ENCODE data around the gene MAP3K20.

The MAP3K20 gene

DNA sequence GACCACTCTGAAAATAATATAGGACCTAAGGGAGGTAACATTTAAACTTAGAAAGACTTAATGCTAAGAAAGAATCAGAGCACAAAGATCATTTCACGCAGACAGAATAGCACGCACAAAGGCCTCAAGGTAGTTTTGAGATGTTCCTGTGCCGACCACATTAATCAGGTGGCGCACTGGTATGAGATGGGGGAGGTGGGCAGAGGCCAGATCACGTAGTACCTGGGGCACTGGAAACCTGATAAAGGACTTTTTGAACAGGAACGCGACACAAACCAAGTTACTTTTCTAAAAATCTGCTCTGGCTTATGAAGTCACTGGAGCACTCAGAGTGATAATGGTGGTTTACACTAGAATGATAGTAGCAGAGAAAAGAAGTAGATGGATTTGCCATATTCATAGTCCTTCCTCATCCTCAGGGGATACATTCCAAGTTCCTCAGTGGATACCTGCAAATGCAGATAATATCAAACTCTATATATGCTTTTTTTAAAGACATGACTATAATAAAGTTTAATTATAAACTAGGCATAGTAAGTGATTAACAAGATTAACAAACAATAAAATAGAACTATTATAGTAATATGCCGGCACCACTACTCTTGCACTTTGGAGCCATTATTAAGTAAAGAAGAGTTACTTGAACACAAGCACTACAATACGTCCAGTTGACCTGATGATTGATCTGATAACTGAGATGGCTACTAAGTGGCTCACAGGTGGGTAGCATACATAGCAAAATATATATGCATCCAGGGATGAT lies 236.4 kb downstream of the MAP3K20 start:
- H3K36me3 ChIP-seq (replicated peaks), result no peaks in the 10 kb centered on the region
- DNase-seq, result no peak
- in situ Hi-C loops (cut with HindIII; ENCODE audit: low pct_ligation_motif_present, low sequenced_read_pairs), result no loop called here
- no peak overlapping the region for H3K4me3 ChIP-seq (ENCODE audit: low read depth, low read length)
- TF ChIP-seq, protein P1, sequence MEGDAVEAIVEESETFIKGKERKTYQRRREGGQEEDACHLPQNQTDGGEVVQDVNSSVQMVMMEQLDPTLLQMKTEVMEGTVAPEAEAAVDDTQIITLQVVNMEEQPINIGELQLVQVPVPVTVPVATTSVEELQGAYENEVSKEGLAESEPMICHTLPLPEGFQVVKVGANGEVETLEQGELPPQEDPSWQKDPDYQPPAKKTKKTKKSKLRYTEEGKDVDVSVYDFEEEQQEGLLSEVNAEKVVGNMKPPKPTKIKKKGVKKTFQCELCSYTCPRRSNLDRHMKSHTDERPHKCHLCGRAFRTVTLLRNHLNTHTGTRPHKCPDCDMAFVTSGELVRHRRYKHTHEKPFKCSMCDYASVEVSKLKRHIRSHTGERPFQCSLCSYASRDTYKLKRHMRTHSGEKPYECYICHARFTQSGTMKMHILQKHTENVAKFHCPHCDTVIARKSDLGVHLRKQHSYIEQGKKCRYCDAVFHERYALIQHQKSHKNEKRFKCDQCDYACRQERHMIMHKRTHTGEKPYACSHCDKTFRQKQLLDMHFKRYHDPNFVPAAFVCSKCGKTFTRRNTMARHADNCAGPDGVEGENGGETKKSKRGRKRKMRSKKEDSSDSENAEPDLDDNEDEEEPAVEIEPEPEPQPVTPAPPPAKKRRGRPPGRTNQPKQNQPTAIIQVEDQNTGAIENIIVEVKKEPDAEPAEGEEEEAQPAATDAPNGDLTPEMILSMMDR (IDR thresholded peaks at IDR 0.05; ENCODE audit: low read depth, low read length, missing control alignments), result no peak
- H3K27me3 ChIP-seq (replicated peaks), result no peaks in the 10 kb centered on the region
- no peak overlapping the region for H3K27ac ChIP-seq

Measured in brain microvascular endothelial cell (primary cell).